ENCODE measurements around the gene FILIP1. TPM values are rescaled to one million over a fixed set of nuclear protein-coding genes. Genes with fewer than 3 reads are reported as not detected.

Gene FILIP1
- total and polyA plus RNA-seq, 2 of the 8 experiments (the other 6 are each of a cell fraction or from before 2014, with no cell fraction given), result 2.4 to 5.7 TPM

DNA sequence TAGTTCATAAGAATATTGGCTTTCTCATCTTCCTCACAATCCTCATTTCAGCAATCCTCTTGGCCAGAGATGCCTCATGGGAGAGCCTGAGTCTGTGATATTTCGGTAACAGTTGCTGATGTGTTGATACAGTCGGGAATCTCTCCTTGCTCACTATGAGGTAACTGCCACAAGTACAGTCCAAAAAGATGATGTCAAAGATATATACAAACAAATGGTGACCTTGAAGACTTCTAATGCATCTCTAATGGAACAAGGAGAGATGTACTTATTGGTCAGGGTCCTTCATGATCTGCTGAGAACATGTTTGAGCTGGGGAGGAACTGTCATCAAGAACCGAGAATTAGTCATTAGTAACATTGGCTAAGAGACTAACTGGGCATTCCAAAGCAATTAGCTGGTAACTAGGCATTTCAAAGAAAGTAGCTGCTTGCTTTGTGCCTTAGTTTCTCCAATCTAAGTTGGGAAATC, 56.1 kb downstream of the FILIP1 start (continued):
- TF ChIP-seq, protein P1, sequence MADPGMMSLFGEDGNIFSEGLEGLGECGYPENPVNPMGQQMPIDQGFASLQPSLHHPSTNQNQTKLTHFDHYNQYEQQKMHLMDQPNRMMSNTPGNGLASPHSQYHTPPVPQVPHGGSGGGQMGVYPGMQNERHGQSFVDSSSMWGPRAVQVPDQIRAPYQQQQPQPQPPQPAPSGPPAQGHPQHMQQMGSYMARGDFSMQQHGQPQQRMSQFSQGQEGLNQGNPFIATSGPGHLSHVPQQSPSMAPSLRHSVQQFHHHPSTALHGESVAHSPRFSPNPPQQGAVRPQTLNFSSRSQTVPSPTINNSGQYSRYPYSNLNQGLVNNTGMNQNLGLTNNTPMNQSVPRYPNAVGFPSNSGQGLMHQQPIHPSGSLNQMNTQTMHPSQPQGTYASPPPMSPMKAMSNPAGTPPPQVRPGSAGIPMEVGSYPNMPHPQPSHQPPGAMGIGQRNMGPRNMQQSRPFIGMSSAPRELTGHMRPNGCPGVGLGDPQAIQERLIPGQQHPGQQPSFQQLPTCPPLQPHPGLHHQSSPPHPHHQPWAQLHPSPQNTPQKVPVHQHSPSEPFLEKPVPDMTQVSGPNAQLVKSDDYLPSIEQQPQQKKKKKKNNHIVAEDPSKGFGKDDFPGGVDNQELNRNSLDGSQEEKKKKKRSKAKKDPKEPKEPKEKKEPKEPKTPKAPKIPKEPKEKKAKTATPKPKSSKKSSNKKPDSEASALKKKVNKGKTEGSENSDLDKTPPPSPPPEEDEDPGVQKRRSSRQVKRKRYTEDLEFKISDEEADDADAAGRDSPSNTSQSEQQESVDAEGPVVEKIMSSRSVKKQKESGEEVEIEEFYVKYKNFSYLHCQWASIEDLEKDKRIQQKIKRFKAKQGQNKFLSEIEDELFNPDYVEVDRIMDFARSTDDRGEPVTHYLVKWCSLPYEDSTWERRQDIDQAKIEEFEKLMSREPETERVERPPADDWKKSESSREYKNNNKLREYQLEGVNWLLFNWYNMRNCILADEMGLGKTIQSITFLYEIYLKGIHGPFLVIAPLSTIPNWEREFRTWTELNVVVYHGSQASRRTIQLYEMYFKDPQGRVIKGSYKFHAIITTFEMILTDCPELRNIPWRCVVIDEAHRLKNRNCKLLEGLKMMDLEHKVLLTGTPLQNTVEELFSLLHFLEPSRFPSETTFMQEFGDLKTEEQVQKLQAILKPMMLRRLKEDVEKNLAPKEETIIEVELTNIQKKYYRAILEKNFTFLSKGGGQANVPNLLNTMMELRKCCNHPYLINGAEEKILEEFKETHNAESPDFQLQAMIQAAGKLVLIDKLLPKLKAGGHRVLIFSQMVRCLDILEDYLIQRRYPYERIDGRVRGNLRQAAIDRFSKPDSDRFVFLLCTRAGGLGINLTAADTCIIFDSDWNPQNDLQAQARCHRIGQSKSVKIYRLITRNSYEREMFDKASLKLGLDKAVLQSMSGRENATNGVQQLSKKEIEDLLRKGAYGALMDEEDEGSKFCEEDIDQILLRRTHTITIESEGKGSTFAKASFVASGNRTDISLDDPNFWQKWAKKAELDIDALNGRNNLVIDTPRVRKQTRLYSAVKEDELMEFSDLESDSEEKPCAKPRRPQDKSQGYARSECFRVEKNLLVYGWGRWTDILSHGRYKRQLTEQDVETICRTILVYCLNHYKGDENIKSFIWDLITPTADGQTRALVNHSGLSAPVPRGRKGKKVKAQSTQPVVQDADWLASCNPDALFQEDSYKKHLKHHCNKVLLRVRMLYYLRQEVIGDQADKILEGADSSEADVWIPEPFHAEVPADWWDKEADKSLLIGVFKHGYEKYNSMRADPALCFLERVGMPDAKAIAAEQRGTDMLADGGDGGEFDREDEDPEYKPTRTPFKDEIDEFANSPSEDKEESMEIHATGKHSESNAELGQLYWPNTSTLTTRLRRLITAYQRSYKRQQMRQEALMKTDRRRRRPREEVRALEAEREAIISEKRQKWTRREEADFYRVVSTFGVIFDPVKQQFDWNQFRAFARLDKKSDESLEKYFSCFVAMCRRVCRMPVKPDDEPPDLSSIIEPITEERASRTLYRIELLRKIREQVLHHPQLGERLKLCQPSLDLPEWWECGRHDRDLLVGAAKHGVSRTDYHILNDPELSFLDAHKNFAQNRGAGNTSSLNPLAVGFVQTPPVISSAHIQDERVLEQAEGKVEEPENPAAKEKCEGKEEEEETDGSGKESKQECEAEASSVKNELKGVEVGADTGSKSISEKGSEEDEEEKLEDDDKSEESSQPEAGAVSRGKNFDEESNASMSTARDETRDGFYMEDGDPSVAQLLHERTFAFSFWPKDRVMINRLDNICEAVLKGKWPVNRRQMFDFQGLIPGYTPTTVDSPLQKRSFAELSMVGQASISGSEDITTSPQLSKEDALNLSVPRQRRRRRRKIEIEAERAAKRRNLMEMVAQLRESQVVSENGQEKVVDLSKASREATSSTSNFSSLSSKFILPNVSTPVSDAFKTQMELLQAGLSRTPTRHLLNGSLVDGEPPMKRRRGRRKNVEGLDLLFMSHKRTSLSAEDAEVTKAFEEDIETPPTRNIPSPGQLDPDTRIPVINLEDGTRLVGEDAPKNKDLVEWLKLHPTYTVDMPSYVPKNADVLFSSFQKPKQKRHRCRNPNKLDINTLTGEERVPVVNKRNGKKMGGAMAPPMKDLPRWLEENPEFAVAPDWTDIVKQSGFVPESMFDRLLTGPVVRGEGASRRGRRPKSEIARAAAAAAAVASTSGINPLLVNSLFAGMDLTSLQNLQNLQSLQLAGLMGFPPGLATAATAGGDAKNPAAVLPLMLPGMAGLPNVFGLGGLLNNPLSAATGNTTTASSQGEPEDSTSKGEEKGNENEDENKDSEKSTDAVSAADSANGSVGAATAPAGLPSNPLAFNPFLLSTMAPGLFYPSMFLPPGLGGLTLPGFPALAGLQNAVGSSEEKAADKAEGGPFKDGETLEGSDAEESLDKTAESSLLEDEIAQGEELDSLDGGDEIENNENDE (IDR thresholded peaks at IDR 0.05; ENCODE audit: insufficient replicate concordance, low read length), result no peak
- TF ChIP-seq NANOG (IDR thresholded peaks at IDR 0.05; ENCODE audit: insufficient read depth, low read depth, low read length, poor library complexity, severe bottlenecking) (no peak), GTF2F1 (IDR thresholded peaks at IDR 0.05; ENCODE audit: borderline replicate concordance, low read depth, low read length) (no peak), SAP30 (IDR thresholded peaks at IDR 0.05; ENCODE audit: insufficient read depth, insufficient replicate concordance, low read length) (no peak), PHF8 (conservative IDR thresholded peaks at IDR 0.05; ENCODE audit: low read depth, low read length) (no peak), BRCA1 (IDR thresholded peaks at IDR 0.05; ENCODE audit: low read depth, low read length) (no peak), JUND (IDR thresholded peaks at IDR 0.05; ENCODE audit: low read length) (no peak)
- TF ChIP-seq, protein P2, sequence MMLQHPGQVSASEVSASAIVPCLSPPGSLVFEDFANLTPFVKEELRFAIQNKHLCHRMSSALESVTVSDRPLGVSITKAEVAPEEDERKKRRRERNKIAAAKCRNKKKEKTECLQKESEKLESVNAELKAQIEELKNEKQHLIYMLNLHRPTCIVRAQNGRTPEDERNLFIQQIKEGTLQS (IDR thresholded peaks at IDR 0.05; ENCODE audit: insufficient read depth, low read depth, low read length), result no peak

All from H1 (cell line).